Effector CD8-positive, alpha-beta T cell (primary cell): ENCODE results near the gene LY9.

Experiments used
- DNase-seq: peaks from one replicate; lab custom pipeline; 2025; lab: John Stamatoyannopoulos, UW

Gene LY9

GRCh38 chr1:160801836-160802580, 6.0 kb downstream of the LY9 start:
- DNase-seq, result no peak

GRCh38 chr1:160806109-160806665, 10.2 kb downstream of the LY9 start:
- no peak for DNase-seq

GRCh38 chr1:160806784-160807183, 10.8 kb downstream of the LY9 start:
- DNase-seq, result no peak

GRCh38 chr1:160807247-160807646, 11.3 kb downstream of the LY9 start:
- no peak for DNase-seq

- no peak for DNase-seq
Measured at GRCh38 chr1:160807738-160808137, 11.8 kb downstream of the LY9 start.

- DNase-seq, result no peak
Measured at GRCh38 chr1:160808289-160808688, 12.3 kb downstream of the LY9 start.

- no peak for DNase-seq
Measured at GRCh38 chr1:160810486-160810885, 14.5 kb downstream of the LY9 start.

- DNase-seq, result no peak
Measured at GRCh38 chr1:160811147-160811546, 15.2 kb downstream of the LY9 start.

GRCh38 chr1:160813215-160813614, 17.2 kb downstream of the LY9 start:
- no peak for DNase-seq

- no peak for DNase-seq
Measured at GRCh38 chr1:160814316-160814715, 18.3 kb downstream of the LY9 start.

GRCh38 chr1:160814856-160815255, 18.9 kb downstream of the LY9 start:
- no peak for DNase-seq

GRCh38 chr1:160818207-160818937, 22.4 kb downstream of the LY9 start:
- no peak for DNase-seq

- DNase-seq, result no peak
Measured at GRCh38 chr1:160819186-160819585, 23.2 kb downstream of the LY9 start.

GRCh38 chr1:160821627-160822026, 25.7 kb downstream of the LY9 start:
- no peak for DNase-seq

- no peak for DNase-seq
Measured at GRCh38 chr1:160823296-160823695, 27.3 kb downstream of the LY9 start.

GRCh38 chr1:160826546-160826945, 30.6 kb downstream of the LY9 start:
- DNase-seq, result no peak

GRCh38 chr1:160827418-160827817, 31.4 kb downstream of the LY9 start:
- no peak for DNase-seq

- no peak for DNase-seq
Measured at GRCh38 chr1:160829766-160830165, 33.8 kb downstream of the LY9 start.

- peak; percentile 57 for DNase-seq
Measured at GRCh38 chr1:160830321-160831153, 34.6 kb downstream of the LY9 start.

- no peak for DNase-seq
Measured at GRCh38 chr1:160834945-160835565, 39.1 kb downstream of the LY9 start.

- no peak for DNase-seq
Measured at GRCh38 chr1:160835751-160836150, 39.8 kb downstream of the LY9 start.

- DNase-seq, result no peak
Measured at GRCh38 chr1:160836561-160836960, 40.6 kb downstream of the LY9 start.
